SIG-M5 (cell line): ENCODE measurements around the gene NAA80.
A peak's percentile ranks its signal among the peaks of the same experiment; 100 is the strongest.
"Not testable (repeated sequence)": the region's sequence is repeated elsewhere in the genome, so short reads cannot be mapped to it uniquely, and the experiment has no call there.

Experiments
- DNase-seq: peaks from one replicate; lab custom pipeline; 2025; lab: John Stamatoyannopoulos, UW

NAA80 gene

DNA sequence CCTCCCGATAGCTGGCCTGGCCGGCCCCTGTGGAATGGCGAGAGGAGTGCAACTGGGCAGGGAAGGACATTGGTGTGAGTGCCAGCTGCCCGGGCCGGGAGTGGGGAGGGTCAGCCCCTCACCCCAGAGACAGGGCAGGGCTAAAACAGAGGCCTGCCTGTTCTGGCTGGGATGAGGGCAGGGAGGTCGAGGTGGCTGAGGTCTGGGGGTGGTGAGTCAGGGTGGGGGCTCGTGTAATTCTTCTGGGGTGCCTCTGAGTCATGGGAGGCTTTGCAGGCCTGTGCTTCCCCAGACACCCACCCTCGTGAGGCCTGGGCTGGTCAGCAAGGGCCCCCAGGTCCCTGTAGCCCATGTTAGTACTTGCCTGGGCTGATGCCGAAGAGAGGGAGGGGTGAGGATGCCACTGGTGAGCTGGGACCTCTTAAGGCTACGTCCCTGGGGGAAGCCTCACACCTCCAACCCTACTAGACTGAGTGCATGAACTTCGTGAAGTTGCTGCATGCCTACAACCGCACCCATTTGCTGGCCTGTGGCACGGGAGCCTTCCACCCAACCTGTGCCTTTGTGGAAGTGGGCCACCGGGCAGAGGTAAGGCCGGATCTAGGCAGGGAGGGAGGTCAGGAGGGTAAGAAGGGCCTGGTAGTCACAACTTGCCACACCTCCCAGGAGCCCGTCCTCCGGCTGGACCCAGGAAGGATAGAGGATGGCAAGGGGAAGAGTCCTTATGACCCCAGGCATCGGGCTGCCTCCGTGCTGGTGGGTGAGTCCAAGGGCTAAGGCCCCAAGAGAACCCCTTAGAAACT, 28.6 kb downstream of the NAA80 start:
- no peak for DNase-seq

DNA sequence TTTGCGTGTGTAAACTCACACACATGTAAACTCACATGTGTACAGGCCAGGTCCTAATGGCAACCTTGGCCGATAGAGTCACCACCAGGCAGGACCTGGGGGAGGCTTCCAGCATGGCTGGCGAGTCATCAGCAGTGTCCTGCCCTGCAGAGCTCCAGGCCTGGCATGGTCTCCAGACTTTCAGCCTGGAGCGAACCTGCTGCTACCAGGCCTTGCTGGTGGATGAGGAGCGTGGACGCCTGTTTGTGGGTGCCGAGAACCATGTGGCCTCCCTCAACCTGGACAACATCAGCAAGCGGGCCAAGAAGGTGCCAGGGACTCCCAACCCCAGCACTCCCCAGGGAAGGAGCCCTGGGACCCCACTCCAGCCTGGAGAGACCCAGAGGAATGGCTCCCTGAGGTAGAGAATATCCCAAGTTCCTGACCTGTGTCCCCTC, 29.2 kb downstream of the NAA80 start:
- no peak for DNase-seq

DNA sequence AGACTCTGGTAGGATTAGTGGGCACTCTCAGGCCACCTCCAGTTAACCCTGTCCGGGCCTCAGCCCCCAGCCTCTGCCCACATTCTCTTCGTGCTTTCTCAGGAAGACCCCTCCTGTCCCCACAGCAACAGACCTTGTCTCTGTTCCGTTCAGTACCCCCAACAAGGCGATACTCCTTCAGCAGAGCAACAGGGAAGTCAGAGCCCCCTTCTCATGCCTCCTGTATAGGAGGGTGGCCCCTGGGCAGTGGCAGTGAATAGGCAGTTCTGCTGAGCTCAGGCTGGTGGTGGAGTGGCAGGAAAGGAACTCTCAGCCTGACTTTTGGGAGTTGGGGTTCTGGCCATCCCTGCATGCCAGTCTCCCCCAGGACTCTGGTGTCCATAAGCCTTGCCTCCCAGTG, 29.7 kb downstream of the NAA80 start:
- no peak for DNase-seq

DNA sequence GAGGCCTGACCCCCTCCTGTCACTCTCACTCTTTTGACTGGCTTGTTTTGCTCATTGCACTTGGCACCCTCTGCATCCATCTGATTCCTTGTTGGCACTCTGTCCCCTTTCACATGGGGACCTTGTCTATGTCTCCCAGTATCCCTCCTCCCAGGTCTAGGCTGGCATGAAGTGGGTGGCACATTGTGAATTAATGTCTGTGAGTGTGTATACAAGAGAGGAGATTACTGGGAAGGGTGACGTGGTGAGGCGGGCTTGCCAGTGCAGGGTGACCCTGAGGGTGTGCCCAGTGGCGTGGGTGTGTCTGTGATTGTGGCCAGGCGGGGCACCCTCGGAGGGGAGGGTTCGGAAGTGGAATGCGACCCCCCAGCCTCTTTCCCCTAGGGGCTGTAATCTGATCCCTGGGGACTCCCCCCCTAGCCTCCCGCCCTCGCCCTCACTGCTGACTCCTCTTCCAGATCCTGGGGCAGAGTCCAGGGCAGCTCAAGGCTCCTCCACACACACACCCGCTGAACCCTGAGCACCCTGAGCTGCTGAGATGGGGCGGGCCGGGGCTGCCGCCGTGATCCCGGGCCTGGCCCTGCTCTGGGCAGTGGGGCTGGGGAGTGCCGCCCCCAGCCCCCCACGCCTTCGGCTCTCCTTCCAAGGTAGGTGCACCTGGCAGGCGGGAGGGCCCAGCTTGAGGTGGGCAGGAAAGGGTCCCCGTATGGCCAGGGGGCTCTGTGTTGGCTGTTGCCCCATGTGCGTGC, 30.3 kb downstream of the NAA80 start, which contains the start of gene SEMA3B:
SEMA3B (plus strand) TSS at position 445 of the 749 bp plus-strand sequence; CDS start at position 539, 94 bp downstream.
- no peak for DNase-seq

DNA sequence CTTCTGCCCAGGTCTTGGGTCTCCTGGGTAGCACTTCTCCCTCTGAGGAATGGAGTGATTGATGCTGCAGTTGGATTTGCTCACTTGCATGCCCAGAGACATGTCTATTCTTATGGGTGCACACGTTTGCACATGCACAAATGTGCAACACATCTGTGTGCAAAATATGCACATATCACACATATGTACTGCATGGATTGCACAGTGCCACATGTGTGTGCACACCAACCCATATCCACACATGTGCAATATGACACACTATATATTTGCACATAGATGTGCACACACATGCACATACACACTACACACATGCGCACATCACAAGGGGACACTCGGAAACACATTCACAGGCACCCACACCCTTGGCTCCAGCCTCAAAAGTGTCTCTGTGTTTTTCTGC, 30.9 kb downstream of the NAA80 start:
- DNase-seq = no peak

DNA sequence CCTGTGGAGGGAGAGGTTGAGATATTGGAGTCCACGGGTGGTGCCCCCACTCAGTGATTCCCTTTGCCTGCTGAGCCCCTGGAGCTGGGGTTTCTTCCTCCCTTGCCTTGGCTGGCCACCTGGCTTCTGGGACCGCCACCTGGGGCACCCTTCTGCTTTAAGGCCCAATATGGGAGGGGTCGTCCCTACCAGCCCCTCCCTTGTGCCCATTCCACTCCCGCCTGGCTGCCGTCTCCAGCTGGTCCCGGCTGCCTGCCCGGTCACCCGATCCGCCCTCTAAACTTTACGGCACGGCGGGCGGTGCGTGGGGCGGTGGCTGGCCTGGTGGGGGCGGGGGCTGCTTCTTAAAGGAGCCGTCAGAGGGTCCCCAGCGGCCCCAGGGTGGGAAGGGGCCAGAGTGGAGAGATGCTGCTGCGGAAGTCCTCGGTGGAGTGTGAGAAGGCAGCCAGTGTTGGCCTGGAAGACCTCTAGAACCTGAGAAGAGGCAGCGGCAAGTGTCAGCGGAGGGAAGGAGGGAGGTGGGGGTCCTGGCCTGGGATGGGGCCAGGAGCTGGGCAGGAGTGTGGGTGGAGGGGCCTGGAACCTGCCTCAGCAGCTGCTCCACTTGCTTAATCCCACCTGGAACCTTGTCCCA, 31.8 kb downstream of the NAA80 start:
- no peak for DNase-seq

DNA sequence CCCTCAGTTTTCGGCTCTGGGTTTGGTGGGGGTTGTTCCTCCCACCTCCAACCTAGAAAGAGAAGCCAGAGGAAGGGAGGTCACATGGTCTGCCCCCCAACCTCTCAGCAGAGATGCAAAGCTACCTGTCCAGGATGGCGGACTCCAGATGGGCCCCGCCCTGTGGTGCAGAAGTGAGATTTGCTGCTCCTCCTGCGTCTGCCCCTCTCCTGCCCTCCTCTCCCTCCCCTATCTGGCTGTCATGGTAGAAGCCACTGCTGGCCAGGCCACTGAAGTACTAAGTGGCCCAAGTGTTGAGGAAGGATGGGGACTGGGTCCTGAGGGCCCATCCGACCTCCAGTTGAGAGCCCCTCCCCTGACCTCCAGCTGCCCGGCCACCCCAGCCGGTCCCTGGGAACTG, 32.4 kb downstream of the NAA80 start:
- DNase-seq = no peak

DNA sequence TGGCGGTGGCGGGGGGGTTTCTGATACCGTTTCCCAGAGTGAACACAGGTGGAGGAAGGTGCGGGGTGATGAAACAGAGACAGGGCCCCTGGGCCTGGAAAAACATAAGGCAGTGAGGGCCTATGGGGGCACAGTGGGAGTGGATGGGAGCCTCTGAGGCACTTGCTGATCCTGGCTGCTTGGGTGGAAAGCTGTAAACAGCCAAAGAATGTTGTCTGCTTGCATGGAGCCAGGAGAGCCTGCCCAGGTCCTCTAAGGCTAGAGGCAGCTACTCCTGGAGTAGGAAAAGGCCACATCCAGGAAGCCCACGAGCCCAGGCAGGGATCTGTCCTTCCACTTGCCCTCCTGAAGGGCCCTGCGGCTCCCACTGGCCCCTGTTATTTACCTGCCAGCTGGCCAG, 33.2 kb downstream of the NAA80 start:
- no peak for DNase-seq

DNA sequence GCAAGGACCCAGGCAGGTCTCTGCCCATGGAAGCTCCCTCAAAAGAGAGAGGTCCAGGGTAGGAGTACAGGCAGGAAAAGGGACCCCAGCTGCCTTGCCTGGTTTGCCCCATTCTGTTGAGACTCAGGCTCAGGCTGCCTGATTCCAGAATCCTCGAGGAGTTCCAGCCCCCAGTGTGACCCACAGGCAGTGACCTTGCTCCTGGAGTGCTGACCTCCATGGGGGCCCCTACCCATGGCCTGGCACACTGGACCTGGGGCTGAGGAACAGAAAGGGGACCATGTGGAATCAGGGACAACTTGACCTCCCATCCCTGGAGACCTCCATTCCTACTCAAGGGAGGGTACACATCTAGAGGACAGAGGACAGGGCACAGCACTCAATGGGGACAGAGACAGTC, 33.6 kb downstream of the NAA80 start:
- no peak for DNase-seq

DNA sequence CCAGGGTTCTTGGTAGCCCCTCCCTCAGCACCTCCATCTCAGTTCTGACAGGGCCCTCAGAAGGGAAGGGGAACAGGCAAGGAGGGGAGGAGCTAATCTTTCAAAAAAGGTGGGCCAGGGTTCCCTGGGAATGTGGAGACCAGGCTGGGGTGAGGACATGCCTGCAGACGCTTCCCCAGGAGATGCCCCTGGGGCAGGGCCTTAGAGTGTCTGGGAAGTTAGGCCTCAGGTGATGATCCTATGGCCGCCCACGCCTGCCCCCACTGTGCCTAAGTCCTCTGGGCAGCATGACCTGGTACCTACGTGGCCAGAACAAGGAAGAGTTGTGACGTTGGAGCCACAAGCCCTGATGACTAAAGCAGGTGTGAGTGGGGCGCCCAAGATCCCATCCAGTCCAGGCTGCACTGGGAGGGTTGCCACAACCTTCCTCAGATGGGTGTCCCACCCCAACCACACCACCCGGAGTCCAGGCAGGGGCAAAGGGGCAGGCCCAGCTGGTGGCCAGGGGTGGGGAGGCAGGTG, 34.2 kb downstream of the NAA80 start:
- no peak for DNase-seq

DNA sequence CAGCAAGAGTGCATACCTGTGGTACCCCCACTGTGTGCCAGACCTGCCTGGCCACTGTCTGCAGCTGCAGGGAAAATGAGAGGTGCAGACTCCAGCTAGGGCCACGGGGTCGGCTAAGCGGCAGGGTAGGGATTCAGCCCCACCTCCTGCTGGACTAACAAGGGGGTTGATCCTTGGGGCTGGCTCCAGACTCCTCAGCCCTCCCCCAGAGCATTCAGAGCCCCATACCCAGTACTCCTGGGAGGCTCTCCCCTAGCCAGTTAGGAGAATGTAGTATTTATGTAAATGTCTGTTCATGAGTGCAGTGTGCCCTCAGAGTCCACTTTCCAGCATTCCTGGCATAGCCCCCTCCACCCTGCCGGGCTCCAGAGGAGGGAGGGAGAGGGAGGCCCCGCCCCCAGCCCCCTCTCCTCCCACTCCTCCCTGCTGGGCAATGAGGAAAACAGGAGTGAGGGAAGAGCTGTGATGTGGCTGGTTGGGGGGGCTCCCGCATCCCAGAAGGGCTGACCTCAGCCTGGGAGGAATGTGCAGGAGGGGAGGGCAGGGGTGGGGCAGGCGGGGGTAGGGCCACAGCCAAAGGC, 34.7 kb downstream of the NAA80 start:
- DNase-seq = no peak

DNA sequence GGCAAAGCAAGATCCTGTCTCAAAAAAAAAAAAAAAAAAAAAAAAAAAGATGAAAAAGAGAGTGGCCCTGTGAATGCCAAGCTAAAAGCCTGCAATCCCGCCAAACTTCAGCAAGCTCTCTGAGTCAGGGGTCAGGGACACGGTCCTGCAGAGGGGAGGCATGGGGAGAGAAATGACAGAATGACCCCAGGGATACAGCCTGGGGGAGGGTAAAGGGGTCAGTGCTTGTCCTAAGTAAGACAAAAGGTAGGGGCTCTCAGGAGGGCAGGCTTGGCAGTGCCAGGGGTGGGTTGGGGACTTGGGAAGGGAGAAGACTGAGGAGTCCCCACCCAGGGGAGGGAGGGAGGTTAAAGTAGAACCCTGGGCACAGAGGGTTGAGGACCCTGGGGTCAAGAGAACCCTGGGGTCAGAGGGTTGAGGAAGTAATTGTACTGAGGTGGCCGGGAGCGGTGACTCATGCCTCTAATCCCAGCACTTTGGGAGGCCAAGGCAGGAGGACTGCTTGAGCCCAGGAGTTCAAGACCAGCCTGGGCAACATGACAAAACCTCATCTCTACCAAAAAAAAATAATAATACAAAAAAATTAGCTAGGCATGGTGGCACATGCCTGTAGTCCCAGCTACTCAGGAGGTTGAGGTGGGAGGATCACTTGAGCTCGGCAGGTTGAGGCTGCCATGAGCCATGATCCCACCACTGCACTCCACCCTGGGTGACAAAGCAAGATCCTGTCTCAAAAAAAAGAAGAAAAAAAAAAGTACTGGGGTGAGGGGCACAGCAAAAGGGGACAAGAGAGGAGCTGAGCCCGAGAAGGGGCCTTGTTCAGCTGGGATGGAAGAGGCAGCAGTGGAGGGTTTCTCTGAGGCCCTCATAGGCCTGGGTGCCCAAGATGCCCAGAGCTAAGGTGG, 35.5 kb downstream of the NAA80 start:
- no peak for DNase-seq

DNA sequence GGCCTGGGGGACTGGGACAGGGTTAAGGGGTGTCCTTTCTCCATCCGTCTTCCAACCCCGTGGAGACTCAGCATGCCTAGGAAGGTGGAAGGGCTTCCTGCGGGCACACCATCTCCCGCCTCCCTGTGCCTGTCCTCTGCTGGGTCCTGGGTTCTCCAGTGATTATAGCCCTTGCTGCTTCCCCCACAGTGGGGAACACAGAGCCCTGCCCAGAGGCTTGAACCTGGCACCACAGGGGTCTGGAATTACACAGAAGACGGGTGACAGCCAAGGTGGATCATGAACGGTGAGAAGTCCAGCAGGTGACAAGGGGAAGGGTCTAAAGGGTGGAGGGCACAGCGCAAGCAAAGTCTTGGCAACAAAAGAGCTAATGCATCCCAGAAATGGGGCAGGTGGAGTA, 36.4 kb downstream of the NAA80 start:
- no peak for DNase-seq

DNA sequence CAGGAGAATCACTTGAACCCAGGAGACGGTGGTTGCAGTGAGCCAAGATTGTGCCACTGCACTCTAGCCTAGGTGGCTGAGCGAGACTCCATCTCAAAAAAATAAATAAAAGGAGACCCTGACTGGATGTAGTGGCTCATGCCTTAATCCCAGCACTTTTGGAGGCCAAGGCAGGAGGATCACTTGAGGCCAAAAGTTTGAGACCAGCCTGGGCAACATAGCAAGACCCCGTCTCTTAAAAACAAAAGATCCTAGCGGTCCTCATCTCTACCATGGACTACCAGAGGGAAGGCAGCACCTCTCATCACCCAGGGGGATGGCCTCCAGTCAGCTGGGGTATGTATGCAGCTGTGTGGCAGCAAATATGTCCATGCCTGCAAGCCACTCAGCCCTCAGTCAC, 37.0 kb downstream of the NAA80 start:
- not testable (repeated sequence) for DNase-seq

DNA sequence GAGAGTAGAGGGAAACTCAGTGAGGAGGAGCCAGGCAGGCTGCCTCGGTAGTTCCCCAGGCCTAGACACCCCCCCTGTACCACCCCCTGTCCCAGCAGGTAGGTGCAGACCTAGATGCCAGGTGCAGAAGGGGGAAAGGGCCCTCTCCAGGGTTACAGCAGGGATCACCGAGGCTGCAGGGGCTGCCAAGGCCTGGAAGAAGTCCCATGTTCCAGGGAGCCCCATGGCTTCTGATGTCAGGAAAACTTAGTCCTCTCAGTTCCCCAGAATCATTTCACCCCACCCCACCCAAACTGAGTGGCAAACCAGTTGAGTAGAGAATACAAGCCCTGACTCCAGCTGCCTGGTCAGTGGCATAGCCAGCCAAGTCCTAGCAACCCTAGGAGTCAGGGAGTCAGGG, 37.7 kb downstream of the NAA80 start:
- no peak for DNase-seq

DNA sequence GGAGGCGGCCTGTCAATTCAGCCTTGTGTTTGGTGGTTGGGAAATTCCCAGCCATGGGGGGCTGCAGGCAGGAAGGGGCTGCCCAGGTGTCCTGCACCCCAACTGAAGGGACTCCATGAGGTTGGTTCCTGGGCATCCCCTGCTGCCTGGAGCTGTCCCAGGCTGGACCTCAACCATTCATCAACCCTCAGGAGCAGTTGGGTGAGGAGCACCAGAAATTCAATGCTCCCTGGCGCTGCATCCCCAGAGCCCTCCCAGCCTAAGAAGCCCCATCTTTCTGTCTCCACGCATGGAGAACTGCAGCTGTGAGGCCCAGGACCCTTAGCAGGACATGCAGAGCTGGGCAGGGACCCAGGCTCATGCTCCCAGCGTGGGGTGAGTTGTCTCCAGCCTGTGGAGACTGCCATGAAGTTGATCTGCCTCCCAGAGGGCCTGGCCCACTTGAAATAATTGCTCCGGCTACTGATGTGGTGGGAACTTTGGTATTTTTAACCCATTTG, 38.2 kb downstream of the NAA80 start:
- no peak for DNase-seq

DNA sequence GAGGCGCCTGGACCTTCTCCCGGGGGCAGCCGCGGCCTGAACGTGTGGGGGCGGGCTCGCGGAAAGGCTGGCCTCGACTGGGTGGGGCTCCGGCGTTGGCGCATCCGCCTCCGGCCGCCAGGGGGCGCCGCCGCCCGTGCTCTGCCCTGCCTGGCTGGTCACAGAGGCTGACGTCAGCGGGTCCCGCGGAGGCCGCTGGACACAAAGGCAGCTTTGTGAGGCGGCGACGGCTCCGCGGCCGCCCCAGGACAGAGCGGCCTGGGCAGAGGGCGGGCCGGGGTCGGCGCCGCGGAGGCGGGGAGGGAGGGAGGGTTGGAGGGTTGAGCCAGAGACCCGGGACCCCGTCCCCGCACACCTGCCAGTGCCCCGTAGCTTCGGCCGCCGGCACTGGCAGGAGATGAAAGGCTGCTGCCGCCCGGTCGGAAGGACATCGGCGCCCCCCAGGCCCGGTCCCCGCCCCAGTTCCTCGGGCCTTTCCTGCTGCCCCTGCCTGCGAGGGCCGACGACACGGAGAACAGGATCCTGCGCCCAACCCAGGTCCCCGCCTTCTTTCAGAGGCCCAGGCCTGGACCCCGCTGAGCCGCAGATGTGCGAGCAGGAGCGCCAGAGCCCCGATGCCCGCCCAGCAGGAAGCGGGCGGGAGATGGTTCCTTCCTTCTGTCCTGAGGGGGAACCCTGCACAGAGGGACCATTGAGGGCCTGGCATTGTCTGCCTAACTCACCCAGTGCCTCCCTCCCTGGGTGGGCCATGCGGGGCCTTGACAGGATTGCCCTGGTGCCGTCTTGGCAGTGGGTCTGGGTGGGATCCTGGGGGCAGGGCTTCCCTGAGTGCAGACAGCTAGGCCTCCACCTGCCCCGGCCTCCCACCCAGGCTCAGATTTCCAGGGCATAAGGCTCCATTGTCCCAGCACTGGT, 38.9 kb downstream of the NAA80 start:
- peak; percentile 13 for DNase-seq

DNA sequence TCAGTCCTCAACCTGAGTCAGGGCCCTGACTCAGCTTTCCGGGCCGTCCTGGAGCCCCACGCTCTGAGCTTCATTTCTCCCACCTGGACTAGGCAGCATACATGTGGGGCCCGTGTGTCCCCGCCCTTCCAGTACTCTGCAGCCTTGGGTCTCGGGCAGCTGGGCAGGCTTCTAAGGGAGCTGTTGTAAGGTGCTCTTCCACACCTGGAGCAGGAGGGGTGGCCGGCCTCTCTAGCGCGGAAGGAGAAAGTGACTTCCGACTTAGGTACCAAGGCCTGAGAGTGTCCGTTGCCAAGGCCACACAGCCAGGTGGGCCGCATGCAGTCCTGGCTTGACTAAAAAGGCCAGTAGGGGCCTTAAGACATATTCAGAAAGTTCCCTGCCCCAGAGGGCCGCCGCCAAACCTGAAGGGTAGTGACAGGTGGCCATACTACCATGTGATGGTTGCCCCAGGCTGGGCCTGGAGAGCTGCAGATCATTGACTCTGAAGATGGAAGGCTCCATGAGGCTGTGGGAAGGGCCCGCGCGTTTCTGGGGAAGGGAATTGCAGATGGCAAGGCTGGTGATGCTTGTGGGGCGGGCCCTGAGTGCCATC, 39.7 kb downstream of the NAA80 start:
- no peak for DNase-seq

DNA sequence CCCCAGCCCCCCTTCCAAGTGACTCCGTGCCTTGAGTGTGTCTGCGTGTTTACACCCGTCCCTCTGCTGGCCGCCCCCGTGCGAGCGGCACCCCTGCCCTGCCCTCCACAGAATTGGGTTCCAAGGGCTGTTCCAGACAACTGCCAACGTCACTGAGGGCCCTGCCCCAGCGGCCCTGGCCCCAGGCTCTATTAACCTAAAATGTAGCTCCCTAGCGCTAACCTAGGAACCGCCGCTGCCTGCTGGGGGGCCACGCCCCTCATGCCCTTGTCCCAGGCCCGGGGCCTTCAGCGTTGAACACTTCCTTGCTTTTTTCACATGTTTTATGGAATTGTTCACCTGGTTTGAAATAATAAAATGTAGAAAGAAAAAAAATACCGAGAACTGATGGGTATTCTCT, 40.2 kb downstream of the NAA80 start:
- no peak for DNase-seq
